CD1c-positive myeloid dendritic cell (primary cell): ENCODE measurements around the gene ELOVL2.
"Not testable (repeated sequence)": the region's sequence is repeated elsewhere in the genome, so short reads cannot be mapped to it uniquely, and the experiment has no call there.

Experiments used
- DNase-seq: peaks from one replicate; pipeline ENCODE4 v3.0.0-alpha.2; 2016; ENCODE audit errors: extremely low spot score

ELOVL2 gene

DNA sequence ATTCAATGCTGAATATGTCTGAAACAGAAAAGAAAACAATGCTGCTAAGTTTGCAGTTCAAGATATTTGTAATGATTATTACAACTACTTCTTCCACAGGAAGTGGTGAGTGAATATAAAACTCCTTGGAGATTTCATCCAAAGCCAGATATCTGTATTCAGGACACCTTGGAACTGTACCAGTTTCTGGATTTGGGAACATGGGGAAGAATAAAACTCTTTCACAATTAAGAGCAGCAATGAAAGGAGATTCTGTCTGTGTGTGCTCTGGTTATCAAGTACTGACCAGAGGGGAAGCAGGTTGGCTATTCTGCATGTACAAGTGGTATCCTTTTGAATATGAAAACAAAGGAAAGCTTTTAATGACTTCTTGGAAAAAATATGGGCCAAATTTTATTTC lies 21.1 kb downstream of the ELOVL2 start:
- no peak for DNase-seq

DNA sequence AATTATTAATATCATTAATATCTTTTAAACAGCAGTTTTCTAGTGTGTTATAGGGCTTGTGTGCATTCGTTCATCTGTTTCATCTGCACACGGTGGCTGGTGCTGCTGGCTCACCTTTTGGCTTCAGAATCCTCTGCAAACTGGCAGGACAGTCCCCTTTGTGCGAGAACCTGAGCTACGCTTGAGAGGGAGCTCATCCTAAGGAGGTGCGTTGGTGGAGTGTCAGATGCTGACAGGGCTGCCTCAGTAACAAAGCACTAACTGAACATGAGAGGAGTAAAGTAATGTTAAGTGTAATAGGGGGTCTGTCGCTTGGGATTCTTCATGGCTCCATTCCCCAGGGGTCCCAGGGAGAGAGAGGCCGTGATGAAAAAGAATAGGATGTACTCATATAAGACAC lies 22.4 kb downstream of the ELOVL2 start:
- no peak for DNase-seq

DNA sequence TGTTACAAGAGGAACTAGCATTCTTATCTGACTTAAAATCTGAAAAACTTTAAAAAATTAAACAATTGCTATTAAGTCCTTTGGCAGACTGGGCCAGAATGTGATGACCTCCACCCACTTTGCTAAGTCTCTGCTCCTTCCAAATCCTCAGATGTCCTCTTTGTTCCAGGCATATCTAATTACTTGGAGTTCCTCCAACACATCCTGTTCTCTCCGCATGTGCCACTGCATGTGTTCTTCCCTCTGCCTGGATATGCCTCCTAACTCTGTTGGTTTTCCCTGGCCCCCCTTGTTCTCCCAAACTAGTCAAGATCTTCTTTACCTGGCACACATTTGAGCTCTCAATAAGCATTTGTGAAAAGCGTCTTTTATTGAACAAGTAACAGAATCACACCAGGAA lies 23.1 kb downstream of the ELOVL2 start:
- no peak for DNase-seq

DNA sequence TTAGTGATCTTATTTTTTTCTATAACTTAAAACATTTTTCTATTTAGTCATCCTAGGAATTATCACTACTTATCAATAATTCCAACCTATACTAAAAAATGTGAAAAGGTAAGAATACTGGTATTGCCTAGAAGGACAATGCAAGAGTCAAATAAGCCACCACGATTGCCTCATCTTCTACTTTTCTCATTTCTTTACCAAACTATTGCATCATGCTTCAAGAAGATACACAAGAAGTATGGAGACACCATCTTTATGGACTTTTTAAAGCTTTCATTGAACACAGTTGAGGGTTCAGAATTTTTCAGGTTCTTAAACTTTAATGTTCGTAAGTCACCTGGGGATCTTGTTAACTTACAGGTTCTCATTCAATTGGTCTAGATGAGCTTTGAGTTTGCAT lies 25.9 kb downstream of the ELOVL2 start:
- DNase-seq, result no peak

DNA sequence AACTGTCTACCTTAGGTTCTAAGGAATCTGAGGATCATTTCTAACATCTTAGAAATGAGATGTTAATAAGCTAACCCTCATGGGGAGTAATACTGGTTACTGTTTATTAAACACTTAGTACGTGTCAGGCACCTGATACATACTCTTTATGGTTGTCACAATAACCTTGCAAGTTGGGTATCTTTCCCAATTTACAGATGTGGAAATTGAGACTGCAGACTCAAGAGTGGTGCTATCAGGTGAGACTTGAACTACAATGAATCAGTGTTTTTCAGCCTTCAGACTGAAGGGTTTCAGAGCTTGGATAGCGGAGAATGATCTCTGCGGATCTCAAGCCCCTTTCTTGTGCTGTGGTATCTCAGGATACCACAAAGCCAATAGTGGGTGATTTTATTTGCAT lies 27.0 kb downstream of the ELOVL2 start:
- DNase-seq, result no peak

DNA sequence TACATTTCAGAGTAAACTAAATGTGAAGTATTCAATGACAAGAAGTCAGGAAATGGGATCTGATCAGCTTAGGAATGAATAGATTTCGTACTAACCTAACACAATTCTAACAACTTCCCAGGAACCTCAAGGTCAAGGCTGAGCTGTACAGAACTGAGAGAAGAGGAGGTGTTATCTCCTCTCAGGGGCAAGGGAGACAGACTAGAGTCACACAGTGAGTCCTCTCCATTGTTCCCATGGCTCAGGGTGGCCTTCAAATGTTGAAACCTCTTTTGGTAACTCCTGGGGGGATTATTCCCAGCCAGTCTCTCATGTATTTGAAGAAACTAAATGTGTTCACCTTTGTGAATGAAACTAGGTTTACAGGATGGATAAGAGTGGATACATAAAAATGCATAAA lies 27.7 kb downstream of the ELOVL2 start:
- DNase-seq, result no peak

DNA sequence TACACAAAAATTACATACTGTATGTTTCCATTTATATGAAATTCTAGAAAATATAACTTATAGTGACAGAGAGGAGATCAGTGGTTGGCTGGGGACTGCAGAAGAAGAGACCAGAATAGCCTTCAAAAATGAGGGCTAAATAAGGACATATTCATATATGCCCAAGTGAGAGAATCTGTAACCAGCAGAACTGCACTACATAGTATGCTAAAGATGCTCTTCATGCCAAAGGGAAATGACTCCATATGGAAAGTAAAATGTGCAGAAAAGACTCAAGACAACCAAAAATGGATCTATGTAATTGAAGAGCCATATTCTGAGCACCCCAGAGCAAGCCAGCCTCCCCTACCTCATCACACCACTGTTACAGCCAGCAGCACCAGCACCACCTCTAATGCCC lies 29.0 kb downstream of the ELOVL2 start:
- DNase-seq, result no peak

DNA sequence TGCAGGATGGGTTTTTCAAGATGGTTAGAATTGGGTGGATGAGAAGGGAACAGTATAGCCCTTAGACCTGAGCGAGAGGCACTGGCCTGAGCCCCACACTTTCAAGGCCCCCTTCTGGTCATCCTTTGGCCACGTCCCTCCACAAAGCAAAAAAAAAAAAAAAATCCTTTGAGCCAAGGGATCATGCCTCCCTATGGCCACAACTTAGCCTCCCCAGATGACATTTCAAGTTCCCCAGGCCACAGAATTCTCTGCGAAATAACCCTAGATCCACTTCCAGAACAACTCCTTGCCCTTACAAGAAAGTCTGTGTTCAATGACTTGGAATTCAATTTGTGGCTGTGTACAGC lies 30.4 kb downstream of the ELOVL2 start:
- no peak for DNase-seq

DNA sequence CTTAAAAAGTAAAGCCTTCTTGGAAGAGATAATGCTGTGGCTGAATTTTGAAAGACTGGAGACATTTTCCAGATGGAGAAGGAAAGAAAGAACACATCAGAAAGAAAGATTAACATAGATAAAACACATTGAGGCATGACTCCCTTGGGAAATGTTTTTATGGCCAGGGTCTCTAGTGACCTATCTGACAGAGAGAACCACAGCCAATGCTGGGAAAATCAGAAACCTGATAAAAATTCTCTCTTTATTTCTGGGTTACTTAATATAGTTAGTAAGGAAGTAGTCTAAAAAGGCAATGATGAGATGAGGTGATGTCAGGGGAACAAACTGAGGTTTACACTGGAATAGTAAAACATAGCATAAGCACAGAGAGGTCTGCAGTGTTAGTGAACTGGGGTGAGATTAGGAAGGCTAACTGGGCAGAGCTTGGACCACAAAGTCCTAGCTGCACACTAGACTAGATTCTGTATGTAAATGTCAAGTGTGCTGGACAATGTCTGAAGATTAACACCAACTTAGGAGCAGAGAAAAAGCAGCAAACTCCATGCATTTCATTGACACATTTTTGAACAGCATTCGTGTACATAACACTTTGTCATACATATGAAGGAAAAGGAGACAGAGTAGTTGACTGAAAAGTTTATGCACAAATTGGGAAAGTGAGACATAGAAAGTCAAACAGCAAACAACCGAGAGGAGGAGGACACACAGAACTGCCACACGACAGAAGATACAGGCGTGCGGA lies 31.0 kb downstream of the ELOVL2 start:
- DNase-seq, result no peak

DNA sequence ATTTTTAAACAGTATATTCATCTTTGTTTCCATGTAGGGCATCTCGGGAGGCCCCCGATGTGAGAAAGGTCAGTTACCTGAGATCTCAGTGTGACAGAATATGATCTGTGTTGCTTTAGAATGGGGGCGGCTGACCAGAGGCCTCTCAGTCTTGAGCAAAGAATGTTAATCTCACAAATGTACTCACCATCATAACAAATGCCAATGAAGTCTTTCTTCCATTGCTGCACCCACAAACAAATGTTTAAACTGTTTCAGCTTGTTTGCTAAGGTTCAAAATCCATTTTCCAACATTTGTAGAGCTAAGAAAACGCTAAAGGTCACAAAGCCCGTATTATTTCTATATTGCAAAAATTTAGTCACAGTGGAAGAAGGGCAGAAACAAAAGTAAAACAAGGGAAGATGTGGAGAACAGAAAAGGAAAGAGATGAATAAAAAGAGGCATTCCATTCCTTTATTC lies 31.8 kb downstream of the ELOVL2 start:
- DNase-seq, result no peak

DNA sequence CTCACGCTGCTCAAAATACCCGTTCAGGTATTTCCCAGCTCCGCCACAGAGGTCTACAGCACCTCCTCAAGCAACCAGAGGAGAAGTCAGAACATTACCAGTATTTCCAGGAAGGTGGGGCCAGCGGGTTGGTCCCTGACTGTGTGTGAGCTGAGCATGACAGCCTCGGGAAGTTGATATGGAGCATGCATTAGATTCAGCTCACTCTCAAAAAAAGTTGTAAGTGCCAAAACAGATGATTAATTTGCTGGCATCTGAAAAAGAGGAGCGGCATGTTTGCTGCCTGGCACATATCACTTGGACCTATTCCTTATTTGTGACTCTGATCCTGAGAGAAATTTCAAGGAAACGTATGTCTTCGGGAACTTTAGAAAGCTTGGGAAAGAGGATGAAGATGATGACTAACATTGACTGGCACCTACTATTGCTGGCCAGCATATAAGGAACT lies 32.3 kb downstream of the ELOVL2 start:
- no peak for DNase-seq

DNA sequence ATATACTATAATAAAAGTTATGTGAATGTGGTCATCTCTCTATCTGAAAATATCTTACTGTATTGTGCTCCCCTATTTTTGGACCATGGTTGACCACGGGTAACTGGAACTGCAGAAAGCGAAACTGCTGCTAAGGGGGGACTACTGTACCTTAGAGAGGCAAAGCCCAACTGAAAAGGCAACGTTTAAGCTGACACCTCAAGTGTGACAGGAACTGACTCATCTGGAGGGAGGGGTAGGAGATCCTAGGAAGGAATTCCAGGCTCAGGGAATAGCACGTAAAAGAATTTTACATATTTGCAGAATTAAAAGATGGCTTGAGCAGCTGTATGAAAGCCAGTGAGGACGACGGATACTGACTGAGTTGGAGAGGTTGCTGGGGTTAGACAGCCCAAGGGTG lies 34.8 kb downstream of the ELOVL2 start:
- DNase-seq, result no peak

DNA sequence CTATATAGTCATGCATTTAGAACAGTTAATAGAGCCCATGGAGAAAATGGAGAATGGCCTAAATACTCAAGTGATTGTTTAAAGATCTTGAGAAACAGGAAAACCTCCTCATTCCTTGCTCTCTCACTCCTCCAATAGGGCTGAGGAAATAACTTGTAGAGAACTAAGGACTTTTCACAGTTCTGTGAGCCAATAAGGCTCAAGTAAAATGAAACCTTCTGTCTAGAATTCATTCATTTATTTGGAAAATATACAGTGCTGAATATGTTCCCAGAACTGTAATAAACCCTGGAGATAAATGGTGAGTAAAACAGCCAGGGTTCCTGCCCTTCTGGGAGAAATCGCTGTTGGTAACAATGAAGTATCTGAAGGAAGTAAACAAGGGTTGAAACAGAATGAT lies 35.3 kb downstream of the ELOVL2 start:
- DNase-seq, result no peak

DNA sequence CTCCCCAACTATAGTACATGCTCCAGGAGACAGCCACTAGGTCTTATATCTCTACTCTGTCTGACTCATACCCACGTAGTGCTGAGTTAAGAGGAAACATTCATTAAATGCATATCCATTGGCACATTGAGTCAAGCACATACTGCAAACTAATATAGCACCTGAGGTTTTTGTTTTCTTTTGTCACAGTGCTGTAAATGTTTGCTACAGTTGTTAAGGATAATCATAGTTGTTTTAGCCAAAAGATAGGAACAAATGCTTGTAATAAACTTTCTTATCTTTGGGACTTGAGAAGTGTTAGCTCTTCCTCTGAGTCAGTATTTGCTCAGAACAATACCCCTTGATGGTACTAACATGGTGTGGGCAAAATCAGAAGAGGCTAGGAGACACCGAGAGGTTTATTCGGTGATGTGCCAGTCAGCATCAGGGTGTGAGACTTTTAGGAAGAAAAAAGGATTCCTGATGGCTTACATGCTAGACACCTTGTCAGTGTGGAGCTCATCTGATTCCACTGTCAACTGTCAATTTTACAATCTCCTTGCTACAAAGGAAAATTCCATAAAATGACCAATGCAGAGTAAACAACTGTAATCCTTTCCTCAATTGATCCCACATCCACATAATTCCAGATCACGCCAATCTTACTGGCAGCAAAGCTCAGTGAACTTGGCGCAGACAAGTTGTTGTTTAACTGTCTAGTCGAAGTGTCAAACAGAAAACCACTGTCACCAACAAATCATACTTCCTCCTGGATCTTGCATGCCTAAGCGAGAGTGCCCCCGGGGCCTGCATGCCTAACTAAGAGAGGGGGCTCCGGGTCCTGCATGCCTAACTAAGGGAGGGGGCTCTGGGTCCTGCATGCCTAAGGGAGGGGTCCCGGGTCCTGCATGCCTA lies 36.1 kb downstream of the ELOVL2 start:
- no peak for DNase-seq

DNA sequence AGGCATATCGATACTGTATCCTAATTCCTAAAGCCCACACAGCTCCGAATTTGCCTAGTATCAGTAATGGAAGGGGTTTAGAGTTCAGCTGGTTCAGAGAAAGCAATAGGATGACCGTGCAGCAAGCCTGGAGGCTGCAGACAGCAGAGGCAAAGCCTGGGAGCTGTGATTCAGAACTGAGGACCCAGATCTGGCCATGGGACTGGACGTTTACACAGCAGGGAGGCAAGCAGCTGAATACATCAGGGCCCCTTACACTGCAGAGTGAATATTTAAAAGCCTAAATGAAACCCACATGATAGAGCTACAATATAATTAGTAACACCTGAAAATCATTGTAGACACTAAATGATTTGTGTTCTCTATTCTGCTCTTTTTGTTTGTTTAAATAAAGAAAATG lies 38.0 kb downstream of the ELOVL2 start:
- DNase-seq, result no peak

DNA sequence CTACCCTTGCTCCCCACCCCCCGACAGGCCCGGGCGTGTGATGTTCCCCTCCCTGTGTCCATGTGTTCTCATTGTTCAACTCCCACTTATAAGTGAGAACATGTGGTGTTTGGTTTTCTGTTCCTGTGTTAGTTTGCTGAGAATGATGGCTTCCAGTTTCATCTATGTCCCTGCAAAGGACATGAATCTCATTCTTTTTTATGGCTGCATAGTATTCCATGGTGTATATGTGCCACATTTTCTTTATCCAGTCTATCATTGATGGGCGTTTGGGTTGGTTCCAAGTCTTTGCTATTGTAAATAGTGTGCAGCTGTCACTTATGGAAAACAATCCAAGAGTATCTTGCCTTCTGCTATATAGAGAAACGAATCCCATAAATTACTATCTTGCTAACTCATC lies 40.8 kb downstream of the ELOVL2 start:
- not testable (repeated sequence) for DNase-seq

DNA sequence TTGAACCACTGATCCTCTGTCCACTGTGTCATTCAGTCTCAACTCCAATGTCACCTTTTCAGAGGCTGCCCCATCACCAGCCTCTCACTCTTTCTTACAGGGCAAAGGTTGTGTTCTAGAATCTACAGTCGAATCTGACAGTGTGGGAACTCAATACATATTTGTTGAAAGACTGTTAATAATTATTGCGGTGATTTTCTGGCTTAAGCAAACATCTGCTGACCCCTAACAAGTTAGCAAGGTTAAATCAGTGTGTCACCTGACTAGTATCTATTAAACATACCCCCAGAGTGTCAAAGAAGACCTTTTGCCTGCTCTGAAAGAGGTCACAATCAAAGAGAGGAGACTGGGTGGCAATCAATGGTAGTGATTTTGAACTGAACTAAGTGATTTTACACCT lies 41.9 kb downstream of the ELOVL2 start:
- DNase-seq, result no peak

DNA sequence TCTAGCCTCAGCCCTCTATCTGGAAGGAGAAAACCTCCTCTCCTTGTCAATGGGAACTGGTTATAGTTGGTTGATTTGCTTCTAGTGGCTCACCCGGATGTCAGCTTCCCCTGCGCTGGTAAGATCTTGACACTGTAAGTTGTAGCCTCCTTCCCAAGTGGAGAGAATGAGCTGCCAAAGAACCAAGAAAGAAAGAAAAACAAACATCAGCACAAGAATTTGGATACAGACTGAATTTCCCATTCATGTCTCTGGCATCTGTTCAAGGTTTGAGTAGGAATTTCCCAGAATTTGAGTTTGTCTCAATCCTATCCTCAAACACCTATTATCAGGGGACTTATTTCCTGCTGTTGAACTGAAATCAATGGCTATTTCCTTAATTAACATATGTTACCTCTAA lies 44.1 kb downstream of the ELOVL2 start:
- no peak for DNase-seq

DNA sequence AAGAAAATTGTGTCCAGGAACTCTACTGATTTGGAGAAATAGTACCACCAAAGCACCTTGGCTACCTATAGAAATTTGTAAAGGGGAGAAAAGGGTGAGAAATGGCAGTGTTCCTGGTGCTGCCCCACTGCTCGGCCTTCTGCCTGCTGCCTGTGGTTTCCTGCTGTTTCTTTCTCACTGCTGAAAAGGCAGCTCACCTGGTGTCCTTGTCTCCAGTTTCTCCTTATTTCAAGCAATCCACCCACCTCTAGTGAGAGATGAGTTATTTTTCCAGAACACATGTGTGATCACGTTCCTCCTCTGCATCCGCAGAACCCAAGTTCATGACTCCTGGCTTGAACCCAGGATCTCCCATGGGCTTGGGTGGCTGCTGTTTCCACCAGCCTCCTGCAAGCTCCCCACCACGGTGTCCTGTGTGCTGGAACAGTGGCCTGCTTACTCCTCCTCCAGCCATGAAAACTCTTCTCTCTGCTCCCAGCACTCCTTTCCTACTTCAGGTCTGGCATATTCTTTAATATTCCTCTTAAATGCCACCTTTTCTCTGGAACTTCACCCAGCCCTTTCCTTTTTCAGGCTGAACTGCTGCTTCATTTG lies 48.9 kb downstream of the ELOVL2 start:
- DNase-seq, result no peak

DNA sequence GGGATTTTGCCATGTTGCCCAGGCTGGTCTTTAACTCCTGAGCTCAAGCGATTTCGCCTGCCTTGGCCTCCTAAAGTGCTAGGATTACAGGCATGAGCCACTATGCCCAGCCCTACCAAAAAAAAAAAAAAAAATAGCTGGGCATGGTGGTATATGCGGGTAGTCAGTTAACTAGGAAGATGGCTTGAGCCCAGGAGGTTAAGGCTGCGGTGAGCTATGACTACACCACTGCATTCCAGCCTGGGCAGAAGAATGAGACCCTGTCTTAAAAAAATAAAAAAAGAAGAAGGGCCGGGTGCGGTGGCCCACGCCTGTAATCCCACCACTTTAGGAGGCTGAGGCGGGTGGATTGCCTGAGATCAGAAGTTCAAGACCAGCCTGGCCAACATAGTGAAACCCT lies 50.2 kb downstream of the ELOVL2 start:
- DNase-seq, result no peak

DNA sequence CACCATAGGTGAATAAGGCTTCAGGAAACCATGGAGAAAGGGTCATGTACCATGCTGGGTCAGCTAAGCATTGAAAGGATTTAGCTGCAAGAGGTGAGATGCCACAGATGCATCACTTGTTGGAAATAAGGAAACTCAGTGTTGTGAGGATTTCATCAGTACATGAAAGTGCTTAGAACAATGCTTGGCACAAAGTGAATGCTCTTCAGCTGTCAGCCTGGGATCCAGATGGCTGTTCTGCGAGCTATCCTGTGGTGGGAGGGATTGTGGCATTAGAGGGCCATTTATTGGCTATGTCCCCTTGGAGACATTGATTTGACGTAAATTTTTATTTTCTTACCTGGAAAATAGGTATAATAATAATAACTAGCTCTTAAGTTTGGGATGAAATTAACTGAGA lies 53.0 kb downstream of the ELOVL2 start:
- no peak for DNase-seq

DNA sequence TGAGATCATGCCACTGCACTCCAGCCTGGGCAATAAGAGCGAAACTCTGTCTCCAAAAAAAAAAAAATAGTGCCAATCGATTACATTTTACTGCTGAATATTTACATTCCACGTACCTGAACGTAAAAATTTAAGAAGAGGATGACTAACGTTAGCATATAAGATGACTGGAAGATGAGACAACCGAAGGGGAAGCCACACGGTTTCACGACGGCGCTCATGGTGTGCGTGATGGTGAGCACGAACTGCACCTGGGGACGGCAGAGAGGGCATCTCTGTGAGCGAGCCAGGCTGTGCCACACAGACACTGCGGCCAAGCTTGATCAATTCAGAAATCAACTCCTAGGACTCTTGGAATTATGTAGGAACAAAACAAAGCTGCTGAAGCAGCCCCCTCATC lies 54.5 kb downstream of the ELOVL2 start:
- no peak for DNase-seq

DNA sequence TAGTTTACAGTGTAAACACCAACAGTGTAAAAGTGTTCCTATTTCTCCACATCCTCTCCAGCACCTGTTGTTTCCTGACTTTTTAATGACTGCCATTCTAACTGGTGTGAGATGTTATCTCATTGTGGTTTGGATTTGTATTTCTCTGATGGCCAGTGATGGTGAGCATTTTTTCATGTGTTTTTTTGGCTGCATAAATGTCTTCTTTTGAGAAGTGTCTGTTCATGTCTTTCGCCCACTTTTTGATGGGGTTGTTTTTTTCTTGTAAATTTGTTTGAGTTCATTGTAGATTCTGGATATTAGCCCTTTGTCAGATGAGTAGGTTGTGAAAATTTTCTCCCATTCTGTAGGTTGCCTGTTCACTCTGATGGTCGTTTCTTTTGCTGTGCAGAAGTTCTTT lies 59.1 kb downstream of the ELOVL2 start:
- DNase-seq, result not testable (repeated sequence)
